GM18909 (cell line): Measurements from ENCODE around the gene KRT80.

Source experiments
- ATAC-seq: cut with Tn5 transposase; IDR thresholded peaks from one replicate; pipeline ENCODE4 v1.9.1; 2021; ENCODE audit warnings: mild to moderate bottlenecking; ENCODE audit not compliant: unreplicated experiment, poor library complexity

KRT80 gene

DNA sequence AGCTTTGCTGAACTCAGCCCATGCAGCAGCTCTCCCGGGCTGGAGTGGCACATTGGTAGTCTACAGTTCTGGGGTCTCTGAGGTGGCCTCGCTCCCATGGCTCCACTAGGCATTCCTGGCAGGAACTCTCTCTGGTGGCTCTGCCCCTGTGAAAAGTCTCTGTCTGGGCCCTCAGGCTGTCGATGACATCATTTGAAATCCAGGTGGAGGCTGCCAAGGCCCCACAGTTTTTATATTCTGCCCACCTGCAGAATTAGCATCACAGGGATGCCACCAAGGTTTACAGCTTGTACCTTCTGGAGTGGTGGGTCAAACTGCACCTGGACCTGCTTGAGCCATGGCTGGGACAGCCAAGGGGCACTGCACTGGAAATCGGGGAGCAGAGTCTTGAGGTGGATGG, 31.6 kb downstream of the KRT80 start:
- ATAC-seq, result no peak

DNA sequence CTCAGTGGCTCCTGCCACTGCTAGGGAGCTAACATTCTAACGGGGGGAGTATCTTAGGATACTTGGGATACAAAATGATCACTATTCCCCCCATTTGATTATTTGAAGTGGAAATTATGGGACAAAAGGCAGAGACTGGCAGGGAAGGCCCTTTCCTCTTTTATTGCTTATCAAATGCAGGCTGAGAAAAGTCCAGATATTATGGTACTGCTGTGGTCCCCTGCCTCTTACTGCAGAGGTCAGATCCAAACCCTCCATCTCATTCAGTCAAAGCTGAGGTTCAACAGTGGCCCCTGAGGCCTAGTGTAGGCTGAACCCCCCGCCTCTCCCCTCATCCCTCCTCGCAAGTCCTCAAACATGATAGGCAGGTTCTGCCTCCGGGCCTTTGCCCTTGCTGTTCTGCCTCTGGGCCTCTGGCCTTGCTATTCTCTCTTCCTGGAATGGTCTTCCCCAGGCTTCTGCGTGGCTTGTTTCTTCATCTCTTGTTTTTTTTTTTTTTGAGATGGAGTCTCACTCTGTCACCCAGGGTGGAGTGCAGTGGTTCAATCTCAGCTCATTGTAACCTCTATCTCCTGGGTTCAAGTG, 34.2 kb downstream of the KRT80 start:
- no peak for ATAC-seq

DNA sequence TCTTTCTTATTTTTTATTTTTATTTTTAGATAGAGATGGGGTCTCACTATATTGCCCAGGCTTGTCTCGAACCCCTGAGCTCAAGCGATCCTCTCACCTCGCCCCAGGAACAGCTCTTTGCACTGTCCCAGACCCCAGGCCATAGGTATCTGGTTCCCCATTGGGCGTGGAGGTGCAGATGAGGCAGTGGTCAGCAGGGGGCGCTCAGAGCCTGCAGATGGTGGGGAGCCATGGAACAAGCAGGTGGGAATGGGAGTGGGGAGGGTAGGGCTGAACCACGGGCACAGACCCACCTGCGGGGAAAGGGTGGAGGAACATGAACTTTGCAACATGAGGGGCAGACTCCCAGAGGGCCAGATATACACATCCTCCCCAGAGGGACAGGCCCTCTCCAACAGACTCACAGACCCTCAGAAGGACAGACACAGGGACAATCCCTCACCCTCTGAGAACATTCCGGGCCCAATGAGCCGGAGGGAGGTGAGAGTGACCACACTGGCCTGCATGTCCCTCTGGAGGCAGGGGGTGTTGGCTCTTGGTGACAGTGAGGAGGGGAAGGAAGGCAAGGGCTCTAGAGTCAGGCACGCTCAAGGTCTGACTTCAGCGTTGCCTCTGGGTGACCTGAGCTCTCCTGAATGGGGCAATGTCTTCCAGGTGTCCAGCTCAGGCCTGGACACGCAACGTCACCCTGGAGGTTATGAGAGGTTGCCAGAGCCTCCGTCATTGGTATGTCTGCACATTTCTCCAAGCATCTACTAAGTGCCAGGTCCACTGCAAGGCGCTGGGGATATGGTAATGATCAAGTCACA, 34.9 kb downstream of the KRT80 start:
- ATAC-seq, result no peak

DNA sequence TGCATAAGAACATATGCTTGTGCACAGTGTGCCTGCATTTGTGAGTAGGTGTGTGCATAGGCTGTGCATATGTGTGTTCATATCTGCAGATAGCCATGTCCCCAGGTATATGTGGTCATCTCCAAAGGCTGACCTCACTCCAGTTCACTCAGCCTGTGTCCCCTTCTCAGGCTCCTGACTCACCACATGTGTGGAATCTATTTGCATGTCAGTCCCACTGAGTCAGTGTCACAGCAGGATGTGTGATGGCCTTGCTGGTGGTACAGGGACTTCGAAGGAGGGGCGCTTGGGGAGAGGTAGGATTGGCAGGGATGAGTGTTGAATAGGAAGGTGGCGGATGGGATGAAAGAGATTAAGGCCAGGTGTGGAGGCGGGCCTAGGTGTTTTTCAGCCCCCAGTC, 35.5 kb downstream of the KRT80 start:
- no peak for ATAC-seq

DNA sequence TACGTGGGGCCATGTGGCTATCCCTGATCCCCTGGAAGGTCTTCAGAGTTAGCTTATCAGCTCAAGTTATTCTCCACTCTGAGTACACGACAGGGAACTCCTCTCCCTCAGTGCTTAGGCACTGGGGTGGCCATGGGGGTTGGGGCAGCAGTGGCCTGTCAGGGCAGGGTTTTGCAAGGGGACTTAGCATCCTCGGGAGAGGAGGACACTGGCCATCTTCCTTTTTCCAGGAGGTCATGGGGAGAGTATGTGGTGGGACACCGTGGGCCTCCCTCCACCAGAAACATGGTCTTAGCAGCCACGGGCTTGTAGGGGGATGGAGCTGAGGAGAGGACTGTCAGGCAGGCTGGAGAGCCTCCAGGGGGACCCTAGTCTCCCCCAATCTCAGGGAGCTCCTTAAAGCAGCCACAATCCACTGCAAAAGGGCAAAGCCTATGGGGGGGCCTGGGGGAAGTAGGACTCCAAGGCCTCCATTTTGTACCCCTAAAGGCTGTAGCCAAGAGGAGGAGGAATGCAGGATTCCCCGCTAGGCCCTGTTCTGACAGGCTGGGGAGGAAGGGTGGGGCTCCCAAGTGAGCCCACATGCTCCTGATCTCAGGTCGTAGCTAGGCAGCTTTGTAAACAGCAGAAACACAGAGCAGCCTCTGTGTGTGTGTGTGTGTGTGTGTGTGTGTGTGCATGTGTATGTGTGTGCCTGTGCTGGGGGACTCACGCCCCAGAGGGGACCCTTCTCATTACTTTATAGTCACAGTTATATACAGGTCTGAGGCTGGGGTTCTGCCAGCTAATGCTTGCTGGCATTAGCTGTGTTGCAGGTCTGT, 36.6 kb downstream of the KRT80 start:
- no peak for ATAC-seq

DNA sequence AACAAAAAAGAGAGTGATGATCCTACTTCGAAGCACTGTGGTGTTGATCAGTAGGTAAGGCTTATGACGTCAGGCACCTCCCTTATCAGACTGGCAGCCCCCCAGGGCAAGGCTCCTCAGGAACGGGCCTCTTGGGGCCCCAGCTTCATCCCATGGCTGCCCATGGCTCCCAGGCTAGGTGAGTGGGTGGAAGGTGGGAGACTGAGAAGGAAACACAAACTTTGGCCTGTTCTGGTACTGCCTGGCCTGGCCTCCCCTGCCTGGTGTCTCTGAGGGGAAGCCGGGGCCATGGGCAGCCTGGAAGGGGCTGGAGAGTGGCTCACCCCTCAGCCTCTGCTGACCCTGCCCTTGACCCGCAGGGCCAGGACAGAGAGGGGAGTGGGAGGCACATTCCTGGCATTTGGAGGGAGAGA, 38.9 kb downstream of the KRT80 start:
- ATAC-seq, result no peak

DNA sequence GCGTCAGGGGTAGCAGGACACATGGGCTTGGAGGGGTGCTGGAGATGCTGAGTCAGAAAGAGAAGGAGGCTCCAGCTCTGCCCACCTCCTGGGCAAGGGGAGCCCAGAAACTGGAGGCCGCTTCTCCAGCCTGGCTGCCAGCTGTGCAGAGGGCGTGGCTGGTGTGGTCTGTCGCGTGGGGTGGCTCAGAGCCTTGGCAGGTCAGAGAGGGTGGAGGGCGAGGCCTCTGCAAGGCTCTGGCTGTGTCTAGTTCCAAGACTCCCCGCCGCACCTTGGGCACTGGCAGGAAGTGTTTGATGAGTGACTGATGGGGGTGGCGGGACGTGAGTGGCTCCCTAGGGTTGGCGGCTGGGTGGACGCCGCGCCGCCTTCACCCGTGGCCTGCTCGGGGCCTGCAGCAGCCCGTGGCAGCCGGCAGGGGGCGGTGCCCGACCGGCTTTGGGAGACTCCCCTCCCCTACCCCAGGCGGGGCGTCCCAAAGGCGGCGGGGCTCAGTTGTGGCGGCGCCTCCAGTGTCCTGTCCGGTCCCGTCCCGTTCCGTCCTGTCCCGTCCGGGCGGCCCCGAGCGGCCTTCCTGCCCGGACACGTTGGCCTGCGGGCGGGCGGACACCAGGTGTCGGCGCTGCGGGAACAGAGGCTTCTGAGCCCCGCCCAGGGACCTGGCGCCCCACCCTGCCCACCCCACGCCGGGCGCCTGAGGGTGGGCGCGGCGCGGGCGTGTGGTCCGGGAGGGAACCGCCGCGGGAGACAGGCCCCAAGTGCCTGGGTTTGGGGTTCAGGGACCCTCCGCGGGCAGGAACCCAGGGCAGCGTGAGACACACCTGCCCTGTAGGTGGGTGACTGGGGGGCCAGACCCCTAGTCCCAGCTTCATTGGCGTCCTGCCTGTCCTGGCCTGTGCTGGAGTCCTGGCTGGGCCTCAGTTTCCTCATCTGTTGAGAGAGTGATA, 39.7 kb downstream of the KRT80 start:
- no peak for ATAC-seq

DNA sequence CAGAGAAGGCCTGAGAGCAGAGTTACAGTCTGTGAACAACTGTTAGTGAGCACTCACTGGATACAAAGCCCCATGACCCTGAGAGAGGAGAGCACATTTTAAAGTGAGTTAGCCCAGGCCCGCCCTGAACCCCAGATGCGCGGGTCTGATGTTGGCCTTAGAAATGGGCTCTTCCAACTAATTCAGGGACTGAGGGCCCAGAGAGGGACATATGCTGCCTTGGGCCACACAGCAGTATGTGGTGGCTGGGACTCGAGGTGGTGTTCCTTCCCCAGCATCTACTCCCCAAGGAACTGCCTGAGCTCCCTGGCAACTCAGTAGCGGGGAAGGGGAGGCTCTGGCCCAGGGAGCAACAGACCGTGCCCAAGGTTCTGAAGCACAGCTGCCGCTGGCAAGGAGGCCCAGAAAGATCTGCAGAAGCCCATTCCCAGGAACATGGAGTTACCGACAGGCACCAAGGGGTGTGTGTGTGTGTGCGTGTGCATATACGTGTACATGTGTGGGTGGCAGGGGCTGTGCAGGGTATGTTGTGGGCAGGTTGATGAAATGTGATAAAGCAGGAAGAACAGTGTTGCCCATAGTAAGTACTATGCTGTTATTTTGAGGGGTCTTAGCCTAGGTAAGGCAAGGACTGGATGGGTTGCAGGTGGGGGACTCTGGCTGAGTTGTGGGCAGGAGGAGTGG, 40.5 kb downstream of the KRT80 start:
- ATAC-seq, result no peak

DNA sequence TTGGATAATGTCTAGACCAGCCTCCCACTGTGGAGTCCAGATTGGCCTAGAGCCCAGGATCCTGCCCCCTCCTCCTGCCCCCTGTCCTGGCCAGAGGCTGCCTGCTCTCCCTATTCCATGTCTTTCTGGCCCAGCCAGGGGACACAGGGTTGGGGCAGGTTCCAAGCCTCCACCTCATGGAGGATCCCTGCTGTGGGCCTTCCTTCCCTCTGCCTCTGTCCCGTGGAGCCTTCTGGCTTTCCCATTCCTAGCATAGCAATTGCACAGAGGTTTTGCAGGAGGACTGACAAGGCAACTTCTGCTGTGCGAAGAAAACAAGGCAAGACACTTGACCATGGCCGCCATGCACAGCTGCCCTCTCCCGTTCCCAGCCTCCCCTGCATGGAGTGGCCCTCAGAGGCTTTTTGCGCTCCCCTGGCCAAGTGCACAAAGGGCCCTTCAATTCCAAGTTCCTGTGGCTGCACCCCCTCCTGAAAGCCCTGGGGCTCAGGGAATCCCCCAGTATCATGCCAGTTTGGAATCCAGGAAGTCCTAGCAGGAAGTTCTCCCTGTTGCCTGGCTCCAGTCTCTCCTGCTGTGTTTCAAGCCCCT, 42.1 kb downstream of the KRT80 start:
- no peak for ATAC-seq

DNA sequence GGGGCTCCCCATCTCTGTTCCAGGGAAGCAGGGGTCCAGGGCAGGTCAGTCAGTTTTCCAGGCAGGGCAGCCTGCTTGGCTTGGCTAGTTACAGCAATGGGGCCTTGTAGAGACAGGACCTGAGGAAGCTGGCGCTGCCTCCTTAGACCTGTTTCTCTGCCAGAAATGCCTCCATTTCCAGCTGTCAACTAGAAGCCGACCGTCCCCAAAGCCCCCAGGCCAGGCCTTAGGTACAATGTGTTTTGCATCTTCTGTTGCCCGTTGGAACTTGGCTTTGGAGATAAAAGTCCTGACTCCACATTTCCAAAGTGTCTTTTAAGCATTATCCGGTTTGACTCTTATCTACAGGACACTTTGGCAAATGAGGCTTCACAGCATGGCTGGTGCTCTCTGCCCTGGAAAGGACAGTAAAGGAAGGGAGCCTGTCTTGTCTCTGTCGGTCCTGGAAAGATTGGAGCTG, 42.6 kb downstream of the KRT80 start:
- ATAC-seq, result no peak

DNA sequence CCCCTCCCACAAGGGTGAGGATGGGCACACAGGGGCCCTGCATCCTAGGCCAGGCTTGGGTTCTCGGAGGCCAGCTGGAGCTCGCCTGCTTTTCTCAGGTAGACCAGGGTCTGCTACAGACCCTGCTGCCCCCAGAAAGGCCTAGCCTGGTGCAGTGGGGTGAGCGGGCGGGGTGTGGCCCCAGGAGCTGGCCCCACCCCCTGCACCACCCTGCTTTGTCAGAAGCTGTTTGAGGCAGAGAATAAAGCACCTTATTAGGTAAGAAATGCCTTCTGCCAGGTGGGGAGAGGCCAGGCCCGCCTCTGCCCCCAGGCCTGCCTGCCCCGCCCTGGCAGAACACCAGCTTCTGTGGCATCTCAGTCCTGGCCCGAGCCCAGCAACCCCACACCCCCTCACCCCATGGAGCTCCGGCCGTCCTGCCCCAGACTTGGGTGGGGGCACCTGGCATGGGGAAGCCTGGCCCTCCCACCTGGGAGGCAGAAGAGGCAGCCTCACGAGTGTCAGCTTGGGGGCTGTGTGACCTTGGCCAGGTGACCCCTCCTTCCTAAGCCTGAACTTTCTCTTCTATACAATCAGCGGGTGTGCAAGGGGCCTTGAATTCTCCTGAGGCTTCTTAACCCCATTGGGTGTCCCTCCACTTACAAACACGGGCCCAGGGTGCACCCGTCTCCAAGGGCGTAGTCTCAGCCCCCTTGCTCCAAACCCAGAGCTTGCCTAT, 43.2 kb downstream of the KRT80 start:
- ATAC-seq, result no peak

DNA sequence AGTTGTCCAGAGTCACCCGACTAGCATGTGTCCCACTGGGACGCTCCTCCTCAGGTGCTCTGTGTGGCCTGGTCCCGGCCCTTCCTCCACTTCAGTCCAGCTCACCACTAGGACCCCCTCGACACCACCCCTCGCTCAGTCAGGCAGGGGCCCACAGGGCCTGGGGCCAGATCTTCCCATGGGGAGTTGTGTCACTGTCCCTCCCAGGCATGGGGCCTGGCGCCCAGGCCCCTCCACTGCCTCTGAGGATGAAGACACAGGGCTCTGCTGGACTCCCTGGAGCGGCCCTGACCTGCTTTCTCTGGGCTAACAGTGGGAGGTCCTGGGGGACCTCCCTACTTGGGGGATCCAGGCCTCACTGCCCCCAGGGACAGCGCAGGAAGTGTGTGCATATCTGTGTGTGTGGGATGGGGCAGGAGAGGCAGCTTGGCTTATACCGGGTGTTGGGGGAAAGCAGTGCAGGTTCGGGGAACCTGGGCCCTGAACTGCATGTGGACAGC, 43.8 kb downstream of the KRT80 start:
- ATAC-seq, result no peak

DNA sequence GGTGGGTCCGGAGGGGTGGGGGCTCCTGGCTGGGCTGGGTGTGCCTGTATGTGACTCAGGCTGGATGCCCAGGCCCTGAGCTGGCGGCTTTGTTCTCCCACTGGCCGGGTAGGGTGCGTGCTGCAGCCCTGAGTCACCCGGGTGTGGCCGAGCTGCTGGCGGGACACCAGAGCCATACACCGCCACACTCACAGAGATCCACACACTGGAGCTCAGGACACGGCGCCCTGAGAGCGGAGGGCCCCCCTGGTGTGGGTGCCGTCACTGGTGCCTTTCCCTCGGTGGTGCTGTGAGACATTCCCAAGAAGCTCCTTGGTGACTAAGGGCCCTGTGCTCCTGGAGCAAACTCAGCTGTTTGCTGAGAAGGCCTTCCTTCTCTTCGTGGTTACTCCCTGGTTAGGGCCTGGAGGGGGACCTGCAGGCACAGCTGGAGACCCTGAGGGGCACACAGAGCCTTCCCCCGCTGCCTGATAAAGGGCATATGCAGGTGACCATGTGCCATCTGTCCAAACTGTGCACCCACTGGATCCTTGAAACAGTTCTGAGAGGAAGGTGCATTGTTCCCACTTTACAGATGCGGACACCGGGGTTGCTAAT, 44.3 kb downstream of the KRT80 start:
- ATAC-seq, result no peak

DNA sequence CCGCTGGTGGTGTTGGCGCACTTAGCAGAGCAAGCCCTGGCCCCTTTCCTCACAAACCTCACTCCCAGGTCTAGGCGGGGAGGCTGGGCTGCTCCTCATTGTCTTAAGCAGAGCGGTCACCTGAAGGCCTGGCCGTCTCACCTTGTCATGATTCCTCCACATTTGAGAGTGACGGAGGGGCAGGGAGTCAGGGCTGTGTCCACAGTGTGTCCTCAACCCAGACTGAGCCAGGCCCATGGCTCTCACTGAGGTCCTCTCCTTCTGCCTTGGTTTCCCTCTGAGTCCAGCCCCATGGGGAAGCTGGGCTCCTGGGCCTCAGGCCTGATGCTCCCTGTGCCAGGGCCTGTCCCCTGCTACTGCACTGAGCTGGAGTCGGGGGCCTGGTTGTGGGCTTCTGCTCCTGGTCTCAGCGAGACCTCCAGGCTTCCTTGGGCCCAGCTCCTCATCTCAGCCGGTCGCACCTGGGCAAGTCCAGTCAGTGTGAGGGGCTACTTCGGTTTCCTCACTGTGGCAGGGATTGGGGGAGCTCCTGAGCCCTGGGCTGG, 44.9 kb downstream of the KRT80 start:
- no peak for ATAC-seq

DNA sequence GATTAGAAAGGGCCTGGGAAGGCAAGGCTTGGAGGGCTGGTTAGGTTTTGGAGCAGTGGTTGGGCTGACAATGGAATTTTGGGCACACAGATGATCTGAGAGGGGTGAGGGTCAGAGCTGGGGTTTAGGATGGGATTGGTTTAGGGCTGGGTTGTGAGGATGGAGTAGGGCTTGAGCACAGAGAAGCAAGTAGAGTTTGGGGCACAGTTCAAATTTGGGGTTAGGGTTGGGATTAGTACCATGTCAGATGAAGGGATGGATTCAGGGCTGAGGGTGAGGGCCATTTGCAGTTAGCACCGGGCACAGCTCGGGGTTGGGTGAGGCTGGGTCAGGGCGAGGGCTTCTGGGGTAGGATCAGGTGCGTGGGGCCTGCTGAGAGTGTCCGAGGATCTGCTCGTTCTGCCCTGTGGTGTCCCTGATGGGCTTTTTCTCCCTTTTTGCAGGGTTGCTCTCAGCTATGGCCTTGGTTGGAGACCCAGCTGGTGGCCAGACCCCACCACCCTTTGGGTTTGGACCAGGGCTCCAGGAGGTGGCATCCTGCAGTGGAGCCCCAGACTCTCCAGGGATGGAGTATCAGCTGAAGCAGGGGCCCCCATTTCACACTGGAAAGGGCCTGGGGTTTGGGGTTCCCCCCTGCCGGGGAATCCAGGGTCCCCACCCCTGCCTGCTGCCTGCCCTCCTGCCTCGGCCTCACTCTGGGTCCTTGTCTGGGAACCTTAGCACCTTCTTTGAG, 45.6 kb downstream of the KRT80 start:
- ATAC-seq, result no peak

DNA sequence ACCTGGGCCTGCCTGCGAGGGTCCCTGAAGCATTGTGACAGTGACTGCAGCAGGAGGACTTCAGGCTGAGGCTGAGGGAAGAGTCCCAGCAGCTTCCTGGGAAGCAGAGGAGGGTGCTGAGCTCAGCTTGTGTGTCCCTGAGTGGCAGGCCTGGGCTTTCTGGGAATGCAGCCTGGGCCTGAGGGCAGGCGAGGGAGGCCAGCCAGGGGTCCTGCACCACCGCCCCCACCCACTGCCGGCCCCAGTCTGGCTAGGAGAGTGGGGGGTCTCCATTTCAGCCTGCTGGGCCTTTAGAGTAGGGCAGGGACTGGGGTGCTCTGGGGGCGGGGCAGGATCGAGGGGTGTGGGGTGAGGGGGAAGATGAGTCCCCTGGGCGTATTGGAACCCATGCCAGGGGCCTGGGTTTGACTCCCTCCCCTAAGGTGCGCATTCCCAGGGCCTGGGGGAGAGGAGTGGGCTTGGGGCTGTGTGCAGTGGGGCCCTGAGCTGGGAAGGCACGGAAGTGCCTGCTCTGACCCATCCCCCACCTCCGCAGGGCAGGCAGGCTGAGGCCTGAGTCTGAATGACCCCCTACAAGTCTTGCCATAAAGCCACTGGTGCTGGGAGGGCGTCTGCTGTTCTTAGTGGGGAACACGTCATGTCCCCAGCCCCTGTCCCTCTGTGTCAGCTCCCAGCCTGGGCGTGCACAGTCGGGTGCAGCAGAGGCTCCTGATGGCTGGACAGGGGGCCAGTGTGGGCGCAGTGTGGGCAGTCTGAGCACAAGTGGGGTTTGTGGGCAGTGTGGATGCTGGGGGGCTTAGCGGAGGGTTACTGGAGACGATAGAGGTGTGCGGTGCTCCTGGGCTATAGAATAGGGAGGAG, 46.4 kb downstream of the KRT80 start:
- no peak for ATAC-seq
